ENCODE data around the gene EPHA2.

EPHA2 gene

DNA sequence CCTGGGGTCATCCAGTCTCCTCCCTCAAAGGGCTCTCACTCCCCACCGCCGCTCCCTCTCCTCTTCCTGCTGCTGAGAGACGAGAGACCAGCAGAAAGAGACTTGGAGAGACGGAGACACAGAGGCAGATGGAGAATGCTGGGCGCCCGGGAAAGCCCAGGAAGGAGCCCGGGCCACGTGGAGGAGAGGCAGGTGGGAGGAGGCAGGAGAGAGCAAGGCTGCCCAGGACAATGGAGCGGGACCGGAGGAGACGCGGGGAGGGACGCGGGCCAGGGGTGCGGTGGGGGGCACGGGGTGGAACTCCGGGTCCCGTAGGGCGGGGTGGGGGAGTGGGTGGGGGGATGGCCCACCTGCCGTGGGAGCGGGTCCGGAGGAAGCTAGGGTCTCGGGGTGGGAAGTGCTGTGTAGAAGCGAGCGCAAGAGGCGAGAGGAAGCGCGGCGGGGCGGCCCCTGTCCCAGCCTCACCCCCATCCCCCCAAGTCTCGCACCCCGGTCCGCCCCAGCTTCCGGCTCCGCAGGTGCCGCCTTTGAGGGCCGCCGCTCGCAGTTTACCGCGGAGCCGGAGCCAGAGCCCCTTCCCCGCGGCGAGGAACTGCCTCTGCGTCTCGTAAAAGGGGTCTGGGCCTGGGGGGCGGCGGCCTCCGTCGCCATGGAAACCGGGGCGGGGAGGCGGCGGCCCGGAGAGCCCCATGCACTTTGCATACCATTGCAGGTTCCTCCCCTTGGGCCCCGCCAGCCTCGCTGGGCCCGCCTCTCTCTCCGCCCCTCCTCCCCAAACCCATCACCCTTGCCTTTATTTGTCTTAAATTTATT is 11.7 kb upstream of the EPHA2 start:
- Histone ChIP-seq H3K9me3 (ENCODE audit: insufficient read depth, low read length) (no peaks in the 10 kb centered on the region), H4K20me1 (ENCODE audit: low read depth, low read length) (no peaks in the 10 kb centered on the region), H3K9ac (ENCODE audit: low read length) (no peak overlapping the region), H2AFZ (ENCODE audit: low read depth, low read length, severe bottlenecking) (no peak overlapping the region), H3F3A (ENCODE audit: insufficient read depth) (no peaks in the 10 kb centered on the region), H3K9me2 (replicated peaks; ENCODE audit: insufficient read depth, low read length) (no peaks in the 10 kb centered on the region), H3K27me3 (ENCODE audit: low read length) (no peaks in the 10 kb centered on the region), H3K4me3 (ENCODE audit: insufficient read depth, low read length, poor library complexity, severe bottlenecking) (peak overlapping the region; percentile 34), H3K27ac (ENCODE audit: low read depth, low read length) (no peak overlapping the region), H3K79me2 (ENCODE audit: insufficient read depth, low read length) (no peaks in the 10 kb centered on the region), H3K36me3 (ENCODE audit: low read length) (no peaks in the 10 kb centered on the region), H3K4me2 (ENCODE audit: low read depth, low read length, poor library complexity, severe bottlenecking) (peak overlapping the region; percentile 53)
- no peak for TF ChIP-seq EZH2phosphoT487 (conservative IDR thresholded peaks at IDR 0.05; ENCODE audit: low read length)
- no peak for TF ChIP-seq CTCF (IDR thresholded peaks at IDR 0.05; ENCODE audit: insufficient read depth, low read length, poor library complexity, severe bottlenecking)

- H3K4me2 ChIP-seq (ENCODE audit: low read depth, low read length, poor library complexity, severe bottlenecking), result no peak overlapping the region
- H3K4me3 ChIP-seq (ENCODE audit: insufficient read depth, low read length, poor library complexity, severe bottlenecking), result no peak overlapping the region
- no peak overlapping the region for H2AFZ ChIP-seq (ENCODE audit: low read depth, low read length, severe bottlenecking)
- no peaks in the 10 kb centered on the region for H3K9me2 ChIP-seq (replicated peaks; ENCODE audit: insufficient read depth, low read length)
- H3F3A ChIP-seq (ENCODE audit: insufficient read depth), result no peaks in the 10 kb centered on the region
- no peaks in the 10 kb centered on the region for H3K36me3 ChIP-seq (ENCODE audit: low read length)
- TF ChIP-seq EZH2phosphoT487 (conservative IDR thresholded peaks at IDR 0.05; ENCODE audit: low read length), result no peak
- no peak for TF ChIP-seq CTCF (IDR thresholded peaks at IDR 0.05; ENCODE audit: insufficient read depth, low read length, poor library complexity, severe bottlenecking)
- H3K9me3 ChIP-seq (ENCODE audit: insufficient read depth, low read length), result no peaks in the 10 kb centered on the region
- H3K27ac ChIP-seq (ENCODE audit: low read depth, low read length), result no peak overlapping the region
- H4K20me1 ChIP-seq (ENCODE audit: low read depth, low read length), result no peaks in the 10 kb centered on the region
- H3K9ac ChIP-seq (ENCODE audit: low read length), result no peak overlapping the region
- no peaks in the 10 kb centered on the region for H3K27me3 ChIP-seq (ENCODE audit: low read length)
- no peaks in the 10 kb centered on the region for H3K79me2 ChIP-seq (ENCODE audit: insufficient read depth, low read length)
Observed at GRCh38 chr1:16166117-16166516, 10.2 kb upstream of the EPHA2 start.

GRCh38 chr1:16165548-16165947 is 9.7 kb upstream of the EPHA2 start:
- H3F3A ChIP-seq (ENCODE audit: insufficient read depth), result no peaks in the 10 kb centered on the region
- no peak overlapping the region for H3K4me3 ChIP-seq (ENCODE audit: insufficient read depth, low read length, poor library complexity, severe bottlenecking)
- H3K27ac ChIP-seq (ENCODE audit: low read depth, low read length), result no peak overlapping the region
- H4K20me1 ChIP-seq (ENCODE audit: low read depth, low read length), result no peaks in the 10 kb centered on the region
- no peaks in the 10 kb centered on the region for H3K9me2 ChIP-seq (replicated peaks; ENCODE audit: insufficient read depth, low read length)
- H3K36me3 ChIP-seq (ENCODE audit: low read length), result no peaks in the 10 kb centered on the region
- no peaks in the 10 kb centered on the region for H3K9me3 ChIP-seq (ENCODE audit: insufficient read depth, low read length)
- TF ChIP-seq EZH2phosphoT487 (conservative IDR thresholded peaks at IDR 0.05; ENCODE audit: low read length) (no peak), CTCF (IDR thresholded peaks at IDR 0.05; ENCODE audit: insufficient read depth, low read length, poor library complexity, severe bottlenecking) (no peak)
- H3K79me2 ChIP-seq (ENCODE audit: insufficient read depth, low read length), result no peaks in the 10 kb centered on the region
- no peak overlapping the region for H3K9ac ChIP-seq (ENCODE audit: low read length)
- H3K4me2 ChIP-seq (ENCODE audit: low read depth, low read length, poor library complexity, severe bottlenecking), result no peak overlapping the region
- H3K27me3 ChIP-seq (ENCODE audit: low read length), result no peaks in the 10 kb centered on the region
- no peak overlapping the region for H2AFZ ChIP-seq (ENCODE audit: low read depth, low read length, severe bottlenecking)
